NCI-H187 (cell line): Measurements from ENCODE around the gene ABCC5.
A peak's percentile ranks its signal among the peaks of the same experiment; 100 is the strongest.
"Not testable (repeated sequence)": the region's sequence is repeated elsewhere in the genome, so short reads cannot be mapped to it uniquely, and the experiment has no call there.

ENCODE experiments used
- DNase-seq, 2 experiments: peaks; one replicate each; lab custom pipeline; 2025; lab: John Stamatoyannopoulos, UW

ABCC5 gene

GRCh38 chr3:183885766-183886165, 131.9 kb downstream of the ABCC5 start:
- DNase-seq: no peak

- peak; percentile 83 to 88 for DNase-seq
Measured at GRCh38 chr3:183884427-183885296, 133.0 kb downstream of the ABCC5 start, which contains the start of gene PARL. Gene PARL, minus strand, starts transcription at chr3:183884880. Its CDS starts 34 bp downstream, at chr3:183884846.

- no peak for DNase-seq
Measured at GRCh38 chr3:183884097-183884426, 133.6 kb downstream of the ABCC5 start.

- DNase-seq: no peak
Measured at GRCh38 chr3:183883291-183884096, 134.2 kb downstream of the ABCC5 start.

- no peak for DNase-seq
Measured at GRCh38 chr3:183880121-183880520, 137.6 kb downstream of the ABCC5 start.

GRCh38 chr3:183879243-183879642, 138.4 kb downstream of the ABCC5 start:
- DNase-seq: no peak

GRCh38 chr3:183878071-183878470, 139.6 kb downstream of the ABCC5 start:
- DNase-seq: no peak

- not testable (repeated sequence) for DNase-seq
Measured at GRCh38 chr3:183877227-183877626, 140.5 kb downstream of the ABCC5 start.

GRCh38 chr3:183875411-183875810, 142.3 kb downstream of the ABCC5 start:
- no peak for DNase-seq

GRCh38 chr3:183873914-183874313, 143.8 kb downstream of the ABCC5 start:
- DNase-seq: no peak

- DNase-seq: no peak
Measured at GRCh38 chr3:183871541-183871940, 146.1 kb downstream of the ABCC5 start.

GRCh38 chr3:183870563-183870962, 147.1 kb downstream of the ABCC5 start:
- DNase-seq: no peak
